GM12801 (cell line): ENCODE results near the gene OLIG3.

Experiments used
- TF ChIP-seq, protein P1 (sequence below): IDR thresholded peaks from one replicate; pipeline ENCODE4 v1.5.1; 2011; ENCODE audit warnings: control low read depth; ENCODE audit not compliant: insufficient read length; ENCODE audit errors: extremely low read depth

The OLIG3 gene

GRCh38 chr6:137510923-137511322 is 16.7 kb upstream of the OLIG3 start:
- TF ChIP-seq, protein P1, sequence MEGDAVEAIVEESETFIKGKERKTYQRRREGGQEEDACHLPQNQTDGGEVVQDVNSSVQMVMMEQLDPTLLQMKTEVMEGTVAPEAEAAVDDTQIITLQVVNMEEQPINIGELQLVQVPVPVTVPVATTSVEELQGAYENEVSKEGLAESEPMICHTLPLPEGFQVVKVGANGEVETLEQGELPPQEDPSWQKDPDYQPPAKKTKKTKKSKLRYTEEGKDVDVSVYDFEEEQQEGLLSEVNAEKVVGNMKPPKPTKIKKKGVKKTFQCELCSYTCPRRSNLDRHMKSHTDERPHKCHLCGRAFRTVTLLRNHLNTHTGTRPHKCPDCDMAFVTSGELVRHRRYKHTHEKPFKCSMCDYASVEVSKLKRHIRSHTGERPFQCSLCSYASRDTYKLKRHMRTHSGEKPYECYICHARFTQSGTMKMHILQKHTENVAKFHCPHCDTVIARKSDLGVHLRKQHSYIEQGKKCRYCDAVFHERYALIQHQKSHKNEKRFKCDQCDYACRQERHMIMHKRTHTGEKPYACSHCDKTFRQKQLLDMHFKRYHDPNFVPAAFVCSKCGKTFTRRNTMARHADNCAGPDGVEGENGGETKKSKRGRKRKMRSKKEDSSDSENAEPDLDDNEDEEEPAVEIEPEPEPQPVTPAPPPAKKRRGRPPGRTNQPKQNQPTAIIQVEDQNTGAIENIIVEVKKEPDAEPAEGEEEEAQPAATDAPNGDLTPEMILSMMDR = no peak

DNA sequence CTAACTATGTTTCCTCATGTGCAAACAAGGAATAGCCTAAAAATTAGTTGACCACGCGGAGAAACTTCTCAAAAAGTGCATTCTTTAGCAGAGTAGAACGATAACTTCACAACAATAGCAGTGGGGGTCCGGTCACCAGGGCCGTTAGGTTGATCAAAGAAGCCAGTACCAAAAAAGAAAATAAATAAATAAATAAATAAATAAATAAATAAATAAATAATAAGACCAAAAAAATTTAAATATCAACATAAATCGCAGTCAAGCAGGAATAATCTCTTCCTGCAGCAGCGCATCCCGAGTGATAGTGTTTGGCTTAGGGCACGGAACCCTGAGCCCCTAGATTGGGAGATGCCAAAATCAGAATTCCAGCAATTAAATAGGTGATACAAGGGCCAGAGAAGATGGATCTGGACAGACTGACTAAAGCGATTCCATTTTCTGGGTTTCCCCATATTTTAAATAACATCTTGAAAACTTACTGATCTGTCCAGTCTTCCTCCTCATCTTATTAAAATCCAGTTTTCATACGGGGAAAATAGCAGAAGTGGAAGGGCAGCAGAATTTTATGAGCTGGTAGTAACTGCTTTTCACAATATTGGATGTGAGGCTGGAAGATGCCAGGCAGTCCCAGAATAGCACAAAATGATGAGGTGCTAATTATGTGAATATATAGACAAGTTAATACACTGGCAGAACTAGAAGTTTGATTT is 4.4 kb upstream of the OLIG3 start:
- TF ChIP-seq, protein P1 = no peak

GRCh38 chr6:137497721-137498463 is 3.7 kb upstream of the OLIG3 start:
- TF ChIP-seq, protein P1 = no peak

DNA sequence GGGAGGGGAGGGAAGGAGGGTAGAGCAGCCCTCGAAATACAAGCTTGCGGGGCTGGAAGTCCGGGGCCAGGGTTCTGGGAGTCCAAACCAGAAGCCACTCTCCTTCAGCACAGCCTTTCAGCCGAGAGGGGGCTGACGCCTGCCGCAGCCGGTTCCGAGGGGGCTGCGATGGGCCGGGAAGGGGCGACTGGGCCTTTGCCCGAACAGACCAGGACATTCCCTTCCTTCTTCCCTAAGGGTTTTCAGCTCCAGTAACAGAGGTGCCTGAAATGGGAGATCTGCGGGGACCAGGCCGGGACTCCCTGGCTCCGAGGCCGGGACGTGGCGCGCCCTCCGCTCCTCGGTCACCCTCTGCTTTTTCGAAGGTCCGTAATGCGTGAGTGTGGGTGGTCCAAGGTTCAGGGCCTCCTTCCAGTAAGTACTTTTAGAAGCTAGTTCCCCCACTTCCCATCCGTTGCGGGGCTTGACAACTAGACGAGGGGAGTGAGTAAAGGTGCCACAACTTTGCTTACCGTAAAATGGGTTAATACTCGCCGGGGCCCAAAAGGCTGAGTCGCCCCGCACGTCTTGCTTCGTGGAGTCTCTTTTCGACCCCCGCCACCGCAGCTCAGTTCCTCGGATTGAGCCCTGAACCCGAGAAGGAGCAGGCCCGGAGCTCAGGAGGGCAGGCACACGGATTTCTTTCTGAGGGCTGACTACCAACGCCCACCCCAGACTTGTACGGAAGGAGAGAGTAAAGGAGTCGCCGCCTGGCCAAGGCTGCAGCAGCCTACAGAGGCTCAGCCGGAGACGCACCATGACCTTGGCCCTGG is 2.9 kb upstream of the OLIG3 start:
- TF ChIP-seq, protein P1 = no peak

DNA sequence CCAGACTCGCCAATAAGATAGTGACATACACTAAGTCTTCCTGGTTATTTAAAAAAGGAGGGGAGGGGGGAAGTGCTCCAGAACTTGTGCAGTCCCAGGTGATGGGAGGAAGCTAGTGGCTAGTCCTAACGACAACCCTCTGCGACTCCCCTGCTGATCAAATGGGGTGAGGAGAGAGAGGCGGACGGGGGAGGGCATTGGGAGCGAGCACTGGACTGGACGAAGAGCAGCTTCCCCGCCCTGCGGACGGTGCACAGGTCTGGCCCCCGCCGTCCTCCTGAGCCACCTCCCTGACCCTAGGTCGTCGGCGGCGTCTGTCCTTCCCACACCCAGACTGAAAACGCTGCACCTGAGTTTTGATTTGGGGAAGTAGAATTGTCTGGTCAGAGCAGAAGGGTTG is 2.2 kb upstream of the OLIG3 start:
- TF ChIP-seq, protein P1 = no peak

- TF ChIP-seq, protein P1 = no peak
These were observed 1.6 kb upstream of the OLIG3 start for GRCh38 chr6:137495703-137496336.
